SK-N-SH (cell line): ENCODE data around the gene NOX5. TPM values are rescaled to one million over a fixed set of nuclear protein-coding genes. Genes with fewer than 3 reads are reported as not detected.

Experiments
- CTCF ChIA-PET: fragments of 300-600, 350-600 bp; formaldehyde crosslinking; extraction: SDS; loops from one replicate; lab custom pipeline; 2021; lab: Yijun Ruan, JAX
- POLR2A ChIA-PET: fragments of 350-600 bp; sonication (Branson Sonifier 250); formaldehyde crosslinking; extraction: SDS; loops from one replicate; lab custom pipeline; 2020; ENCODE audit warnings: antibody characterized with exemption, inconsistent platforms; lab: Yijun Ruan, JAX
- DNase-seq: peaks from one replicate; pipeline ENCODE4 v3.0.0; 2012
- H2AFZ ChIP-seq: fragments of 200-600 bp; sonication (generic); 2 replicates; pipeline ENCODE4 v1.8.1; 2016; ENCODE audit warnings: antibody characterized with exemption, mild to moderate bottlenecking, low read depth
- H3F3A ChIP-seq: fragments of 200-600 bp; sonication (generic); replicated peaks from 2 replicates; pipeline ENCODE3; 2016; ENCODE audit warnings: antibody characterized with exemption, mild to moderate bottlenecking; ENCODE audit not compliant: insufficient read depth
- H3K27ac ChIP-seq, 2 experiments: fragments of 200-500 bp in 1 of 2; fragments of 200-600 bp in 1 of 2; sonication (Bioruptor generic) in 1 of 2; sonication (generic), shearing (Covaris generic) in 1 of 2; 2 replicates each; pipeline versions ENCODE4 v1.5.1 to v1.6.1; 2014 to 2016; ENCODE audit warnings: low read depth in 2 of 2, inconsistent platforms in 1 of 2, low read length in 1 of 2, mild to moderate bottlenecking in 1 of 2, mixed read lengths in 1 of 2
- H3K27me3 ChIP-seq: fragments of 200-600 bp; sonication (generic), shearing (Covaris generic); 2 replicates; pipeline ENCODE4 v1.6.1; 2016; ENCODE audit warnings: mixed run types; ENCODE audit not compliant: insufficient read depth
- H3K36me3 ChIP-seq, 2 experiments: fragments of 200-500 bp in 1 of 2; fragments of 200-600 bp in 1 of 2; sonication (Bioruptor generic) in 1 of 2; sonication (generic) in 1 of 2; replicated peaks in 1 of 2; 2 replicates each; pipeline versions ENCODE3 to v1.5.1; 2014 to 2016; ENCODE audit warnings: low read length in 1 of 2, mild to moderate bottlenecking in 1 of 2; ENCODE audit not compliant: insufficient read depth in 2 of 2, control insufficient read depth in 1 of 2
- H3K4me1 ChIP-seq, 2 experiments: fragments of 200-500 bp in 1 of 2; fragments of 200-600 bp in 1 of 2; sonication (Bioruptor generic) in 1 of 2; sonication (generic), shearing (Covaris generic) in 1 of 2; 2 replicates each; pipeline versions ENCODE4 v1.5.1 to v1.6.1; 2014 to 2016; ENCODE audit warnings: low read depth in 1 of 2, low read length in 1 of 2, mixed run types in 1 of 2; ENCODE audit not compliant: insufficient read depth in 2 of 2, control insufficient read depth in 1 of 2
- H3K4me2 ChIP-seq: fragments of 200-600 bp; sonication (generic), shearing (Covaris generic); 2 replicates; pipeline ENCODE4 v1.6.1; 2017; ENCODE audit warnings: mixed run types
- H3K4me3 ChIP-seq, 2 experiments: fragments of 200-500 bp in 1 of 2; fragments of 200-600 bp in 1 of 2; sonication (Bioruptor generic) in 1 of 2; sonication (generic), shearing (Covaris generic) in 1 of 2; 2 replicates each; pipeline versions ENCODE4 v1.5.1 to v1.8.1; 2014 to 2016; ENCODE audit warnings: low read depth in 2 of 2, inconsistent platforms in 1 of 2, low read length in 1 of 2, mild to moderate bottlenecking in 1 of 2, mixed read lengths in 1 of 2, moderate library complexity in 1 of 2
- H3K79me2 ChIP-seq: fragments of 200-600 bp; sonication (generic); 2 replicates; pipeline ENCODE4 v1.8.1; 2017; ENCODE audit warnings: mild to moderate bottlenecking; ENCODE audit not compliant: insufficient read depth
- H3K9ac ChIP-seq: fragments of 200-600 bp; sonication (generic); 2 replicates; pipeline ENCODE4 v1.6.1; 2017; ENCODE audit warnings: mixed run types
- H3K9me2 ChIP-seq: fragments of 200-600 bp; sonication (generic); 2 replicates; pipeline ENCODE4 v1.6.1; 2017; ENCODE audit warnings: mixed run types
- H3K9me3 ChIP-seq: fragments of 200-600 bp; sonication (generic); 2 replicates; pipeline ENCODE4 v1.6.1; 2017; ENCODE audit warnings: mixed run types, mild to moderate bottlenecking, moderate library complexity
- H4K20me1 ChIP-seq: fragments of 200-600 bp; sonication (generic); 2 replicates; pipeline ENCODE4 v1.6.1; 2017; ENCODE audit warnings: mild to moderate bottlenecking, mixed run types; ENCODE audit not compliant: insufficient read depth
- ELF1 ChIP-seq: IDR thresholded peaks from 2 replicates; pipeline ENCODE4 v1.4.0; 2012
- FOSL2 ChIP-seq: IDR thresholded peaks from 2 replicates; pipeline ENCODE4 v1.4.0; 2012; ENCODE audit warnings: low read depth, mild to moderate bottlenecking, moderate library complexity, borderline replicate concordance
- POLR2AphosphoS5 ChIP-seq: IDR thresholded peaks from 2 replicates; pipeline ENCODE4 v1.6.1; 2012; ENCODE audit warnings: low read depth, low read length
- SMC3 ChIP-seq: IDR thresholded peaks from 2 replicates; pipeline ENCODE4 v1.6.1; 2012; ENCODE audit warnings: low read depth, low read length, improper control_type of control experiment
- TCF12 ChIP-seq: IDR thresholded peaks from 2 replicates; pipeline ENCODE4 v1.4.0; 2012
- WGBS: methylation state at CpG from one replicate; pipeline ENCODE4 v1.1.6; 2017; ENCODE audit warnings: low lambda C conversion rate; 5-methylcytosine and 5-hydroxymethylcytosine counted together
- polyA plus RNA-seq, 3 experiments: library from polyadenylated mRNA; depleted of rRNA; stranded (reverse); fragments of >200 nt; gene quantifications; 2 replicates each; pipeline ENCODE4 v1.2.3, GENCODE V29; 2012
- TF ChIP-seq, protein P1 (sequence below): fragments of 200-600 bp; sonication (generic); IDR thresholded peaks from 2 replicates; pipeline ENCODE4 v1.6.1; 2017; ENCODE audit warnings: antibody characterized with exemption, mild to moderate bottlenecking, moderate library complexity
- TF ChIP-seq, protein P2 (sequence below): fragments of 150-350 bp; IDR thresholded peaks from 2 replicates; pipeline ENCODE4 v1.6.1; 2017; ENCODE audit warnings: antibody characterized with exemption, low read length, low read depth, borderline replicate concordance

The NOX5 gene
- polyA plus RNA-seq, 1 of the 3 experiments (the other 2 are of a cell fraction), result 0.05 TPM

DNA sequence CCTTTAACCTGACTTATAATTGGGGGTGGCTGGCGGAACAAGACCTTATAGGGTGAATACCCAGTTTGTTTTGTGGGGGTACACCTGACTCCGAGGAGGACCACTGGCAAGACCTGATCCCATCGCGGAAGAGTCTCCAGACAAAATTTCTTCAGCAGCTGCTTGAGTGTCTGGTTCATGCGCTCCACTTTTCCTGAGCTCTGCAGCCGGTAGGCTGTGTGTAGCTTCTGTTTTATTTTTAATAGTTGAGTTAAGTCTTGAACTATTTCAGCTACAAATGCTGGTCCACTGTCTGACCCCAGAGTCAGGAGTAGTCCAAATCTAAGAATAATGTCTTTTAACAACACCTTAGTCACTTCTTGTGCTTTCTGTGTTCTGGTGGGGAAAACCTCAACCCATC, 21.2 kb upstream of the NOX5 start (continued):
- TF ChIP-seq, protein P1, sequence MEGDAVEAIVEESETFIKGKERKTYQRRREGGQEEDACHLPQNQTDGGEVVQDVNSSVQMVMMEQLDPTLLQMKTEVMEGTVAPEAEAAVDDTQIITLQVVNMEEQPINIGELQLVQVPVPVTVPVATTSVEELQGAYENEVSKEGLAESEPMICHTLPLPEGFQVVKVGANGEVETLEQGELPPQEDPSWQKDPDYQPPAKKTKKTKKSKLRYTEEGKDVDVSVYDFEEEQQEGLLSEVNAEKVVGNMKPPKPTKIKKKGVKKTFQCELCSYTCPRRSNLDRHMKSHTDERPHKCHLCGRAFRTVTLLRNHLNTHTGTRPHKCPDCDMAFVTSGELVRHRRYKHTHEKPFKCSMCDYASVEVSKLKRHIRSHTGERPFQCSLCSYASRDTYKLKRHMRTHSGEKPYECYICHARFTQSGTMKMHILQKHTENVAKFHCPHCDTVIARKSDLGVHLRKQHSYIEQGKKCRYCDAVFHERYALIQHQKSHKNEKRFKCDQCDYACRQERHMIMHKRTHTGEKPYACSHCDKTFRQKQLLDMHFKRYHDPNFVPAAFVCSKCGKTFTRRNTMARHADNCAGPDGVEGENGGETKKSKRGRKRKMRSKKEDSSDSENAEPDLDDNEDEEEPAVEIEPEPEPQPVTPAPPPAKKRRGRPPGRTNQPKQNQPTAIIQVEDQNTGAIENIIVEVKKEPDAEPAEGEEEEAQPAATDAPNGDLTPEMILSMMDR, result no peak

GRCh38 chr15:68994149-68994548, 20.3 kb upstream of the NOX5 start:
- no peaks in the 10 kb centered on the region for H3K27me3 ChIP-seq
- TF ChIP-seq TCF12 (0 out of 2 replicates have a peak, but pooled peaks have one; percentile 4), FOSL2 (peak; percentile 50; the same call in 1 of the 2 replicates)
- TF ChIP-seq, protein P2, sequence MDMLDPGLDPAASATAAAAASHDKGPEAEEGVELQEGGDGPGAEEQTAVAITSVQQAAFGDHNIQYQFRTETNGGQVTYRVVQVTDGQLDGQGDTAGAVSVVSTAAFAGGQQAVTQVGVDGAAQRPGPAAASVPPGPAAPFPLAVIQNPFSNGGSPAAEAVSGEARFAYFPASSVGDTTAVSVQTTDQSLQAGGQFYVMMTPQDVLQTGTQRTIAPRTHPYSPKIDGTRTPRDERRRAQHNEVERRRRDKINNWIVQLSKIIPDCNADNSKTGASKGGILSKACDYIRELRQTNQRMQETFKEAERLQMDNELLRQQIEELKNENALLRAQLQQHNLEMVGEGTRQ, result no peak
- TF ChIP-seq, all 33 proteins: peak for 2
- Histone ChIP-seq H3K9me2 (no peaks in the 10 kb centered on the region), H4K20me1 (no peaks in the 10 kb centered on the region), H3K9me3 (no peaks in the 10 kb centered on the region), H3K9ac (no peak overlapping the region), H3K4me3 (no peak overlapping the region), H3K4me2 (no peak overlapping the region), H3K27ac (peak overlapping the region in 1 of 2 experiments; percentile 13; a peak in 1 of 4 replicates), H3K4me1 (peaks cover 0 to 31% of the 10 kb centered on the region in 2 experiments; a peak in 2 of 4 replicates), H3K79me2 (no peaks in the 10 kb centered on the region), H3K36me3 (no peaks in the 10 kb centered on the region), H3F3A (no peaks in the 10 kb centered on the region), H2AFZ (no peak overlapping the region)
- WGBS, result 47% methylated on average over 2 of the region's 2 CpGs
- no peak for DNase-seq
- ChIA-PET POLR2A (no interaction called here), CTCF (no interaction called here)

DNA sequence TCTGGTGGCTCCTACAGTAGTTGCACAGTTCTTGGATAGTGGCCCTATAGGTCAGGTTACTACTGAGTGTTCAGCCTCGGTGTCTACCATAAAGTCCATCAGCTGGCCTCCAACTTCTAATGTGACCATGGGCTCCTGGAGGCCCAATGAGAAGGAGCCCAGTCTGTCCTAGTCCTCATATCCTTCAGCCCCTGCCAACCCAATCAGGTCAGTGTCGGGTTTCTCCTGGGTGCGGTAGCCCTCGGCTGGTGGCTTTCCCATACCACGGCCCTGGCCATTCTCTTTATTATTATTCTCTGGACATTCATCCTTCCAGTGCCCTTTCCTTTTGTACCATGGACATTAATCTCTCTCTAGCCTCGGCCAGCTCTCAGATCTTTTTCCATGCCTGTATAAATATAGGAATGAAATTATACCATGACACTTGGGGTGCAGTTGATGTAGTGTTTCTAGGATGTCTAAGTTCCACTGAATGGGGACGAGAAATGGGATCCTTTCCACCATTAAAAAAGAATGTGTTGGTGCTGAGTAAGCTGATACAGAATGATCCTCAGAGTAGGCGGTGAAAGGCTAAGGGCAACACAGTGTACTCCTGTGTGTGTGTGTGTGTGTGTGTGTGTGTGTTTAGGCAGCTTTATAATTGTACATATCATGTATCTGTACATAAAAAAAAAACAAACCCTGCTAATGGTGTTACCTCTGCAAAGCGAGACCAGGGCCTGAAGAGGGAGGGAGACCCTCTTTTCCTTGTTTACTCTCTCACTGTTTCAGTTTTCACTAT, 19.3 kb upstream of the NOX5 start:
- Histone ChIP-seq H3K4me1 (peaks cover 0 to 31% of the 10 kb centered on the region in 2 experiments; a peak in 2 of 4 replicates), H3K27me3 (no peaks in the 10 kb centered on the region), H3K27ac (no peak overlapping the region), H3K9me3 (no peaks in the 10 kb centered on the region), H3K4me2 (no peak overlapping the region), H3K9ac (no peak overlapping the region), H3K79me2 (no peaks in the 10 kb centered on the region), H3F3A (no peaks in the 10 kb centered on the region), H3K4me3 (no peak overlapping the region), H2AFZ (no peak overlapping the region)
- WGBS, result 75% methylated on average over 7 of the region's 9 CpGs
- POLR2A ChIA-PET, result no interaction called here
- DNase-seq, result no peak
- TF ChIP-seq TCF12 (no peak), ELF1 (no peak), POLR2AphosphoS5 (no peak), SMC3 (no peak)
- TF ChIP-seq, all 33 proteins: peak for 0
- CTCF ChIA-PET, result interaction anchor here (0.7 kb wide), 1 partner anchor 9 kb away, joined by 3 read pairs; no protein-coding TSS in a partner anchor
- Histone ChIP-seq H3K9me2 (no peaks in the 10 kb centered on the region), H3K36me3 (no peaks in the 10 kb centered on the region), H4K20me1 (no peaks in the 10 kb centered on the region)
